Measurements from ENCODE around the gene BMP6. TPM values are rescaled to one million over a fixed set of nuclear protein-coding genes. Genes with fewer than 3 reads are reported as not detected.

Gene BMP6
- total and polyA plus RNA-seq, 10 of the 15 experiments (the other 5 are each of a cell fraction or from before 2014, with no cell fraction given) = 0.02 to 0.15 (median 0.05) TPM; not detected in 5

DNA sequence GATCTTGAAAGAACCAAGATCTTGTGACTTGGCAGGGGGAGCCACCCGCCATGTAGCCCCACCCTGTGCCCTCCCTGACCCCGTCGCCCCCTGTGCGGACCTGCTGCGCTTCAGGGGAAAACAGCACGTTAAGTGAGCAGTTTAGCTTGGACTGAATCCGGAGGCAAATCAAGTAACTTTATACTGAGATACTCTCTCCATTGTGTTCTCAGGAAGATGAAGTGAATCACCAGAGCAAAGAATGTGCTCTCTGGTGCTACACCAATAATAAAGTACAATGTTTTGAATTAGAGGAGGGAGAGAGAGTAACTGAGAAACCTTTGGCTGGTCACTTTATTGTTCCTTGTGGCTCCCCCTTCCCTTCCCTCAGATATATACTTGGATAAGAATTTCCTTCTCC lies 101.2 kb downstream of the BMP6 start:
- 69% methylated on average over 7 of the region's 7 CpGs for WGBS (ENCODE audit: insufficient coverage, insufficient replicate concordance, low lambda C conversion rate, missing lambda C conversion rate)
- SMC1A ChIA-PET (ENCODE audit: uncharacterized antibody, unreplicated experiment) = no interaction called here
- Histone ChIP-seq H4K20me1 (ENCODE audit: control insufficient read depth, insufficient read depth) (no peaks in the 10 kb centered on the region), H3K36me3 (ENCODE audit: control insufficient read depth in 2 of 2, insufficient read depth in 2 of 2, low read length in 1 of 2) (no peaks in the 10 kb centered on the region), H3K9ac (ENCODE audit: control insufficient read depth, insufficient read depth, low read length) (no peak overlapping the region), H2AFZ (ENCODE audit: control insufficient read depth, low read depth, low read length) (no peak overlapping the region), H3K4me2 (ENCODE audit: control insufficient read depth, insufficient read depth) (no peak overlapping the region), H3K79me2 (ENCODE audit: control insufficient read depth, insufficient read depth, low read length) (no peaks in the 10 kb centered on the region), H3K4me1 (ENCODE audit: control insufficient read depth, insufficient read depth, low read length) (no peaks in the 10 kb centered on the region), H3K9me3 (replicated peaks; ENCODE audit: control insufficient read depth, insufficient read depth, low read length) (no peaks in the 10 kb centered on the region), H3K27ac (ENCODE audit: control insufficient read depth, insufficient read depth) (no peak overlapping the region), H3K27me3 (replicated peaks in 1 of 2; ENCODE audit: control insufficient read depth in 2 of 2, insufficient read depth in 2 of 2, low read length in 1 of 2) (peaks cover 0 to 1% of the 10 kb centered on the region in 2 experiments; a peak in 1 of 4 replicates), H3K4me3 (no peak overlapping the region)
- in situ Hi-C loops (cut with MboI) = no loop called here
- ATAC-seq (no peak), FAIRE-seq (no peak), DNase-seq (ENCODE audit: low read depth, low spot score) (no peak)
- RAD21 ChIA-PET (ENCODE audit: unreplicated experiment) = no interaction called here
- intact Hi-C loops (cut with micrococcal nuclease; ENCODE audit: unreplicated experiment) = no loop called here
- POLR2A ChIA-PET = no interaction called here
- no TSS peak for BruUV-seq (replicated peaks)
- TF ChIP-seq SREBF2 (IDR thresholded peaks at IDR 0.05; ENCODE audit: low read length) (no peak), PAX8 (IDR thresholded peaks at IDR 0.05) (no peak), SPI1 (IDR thresholded peaks at IDR 0.05; ENCODE audit: borderline replicate concordance, insufficient read depth, low read depth, low read length) (no peak), HDAC6 (IDR thresholded peaks at IDR 0.05; ENCODE audit: unreplicated experiment) (no peak), CREB1 (IDR thresholded peaks at IDR 0.05; ENCODE audit: low read depth) (no peak), RAD51 (IDR thresholded peaks at IDR 0.05) (no peak), MYB (IDR thresholded peaks at IDR 0.05; ENCODE audit: borderline replicate concordance, low read depth, low read length) (no peak), RB1 (IDR thresholded peaks at IDR 0.05; ENCODE audit: borderline replicate concordance) (no peak), BACH1 (IDR thresholded peaks at IDR 0.05; ENCODE audit: borderline replicate concordance) (no peak), BCL11A (IDR thresholded peaks at IDR 0.05; ENCODE audit: low read depth, low read length) (no peak), MEF2A (IDR thresholded peaks at IDR 0.05; ENCODE audit: insufficient read depth, low read depth, low read length) (no peak)
- TF ChIP-seq, protein P1, sequence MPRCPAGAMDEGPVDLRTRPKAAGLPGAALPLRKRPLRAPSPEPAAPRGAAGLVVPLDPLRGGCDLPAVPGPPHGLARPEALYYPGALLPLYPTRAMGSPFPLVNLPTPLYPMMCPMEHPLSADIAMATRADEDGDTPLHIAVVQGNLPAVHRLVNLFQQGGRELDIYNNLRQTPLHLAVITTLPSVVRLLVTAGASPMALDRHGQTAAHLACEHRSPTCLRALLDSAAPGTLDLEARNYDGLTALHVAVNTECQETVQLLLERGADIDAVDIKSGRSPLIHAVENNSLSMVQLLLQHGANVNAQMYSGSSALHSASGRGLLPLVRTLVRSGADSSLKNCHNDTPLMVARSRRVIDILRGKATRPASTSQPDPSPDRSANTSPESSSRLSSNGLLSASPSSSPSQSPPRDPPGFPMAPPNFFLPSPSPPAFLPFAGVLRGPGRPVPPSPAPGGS (IDR thresholded peaks at IDR 0.05; ENCODE audit: borderline replicate concordance, insufficient read depth, low read depth, low read length, poor library complexity, severe bottlenecking) = no peak
- CTCF ChIA-PET = no interaction called here
